IPS-18a (cell line): ENCODE data around the gene RABGGTB.
"Not testable (repeated sequence)": the region's sequence is repeated elsewhere in the genome, so short reads cannot be mapped to it uniquely, and the experiment has no call there.

ENCODE experiments used
- H3K27ac ChIP-seq: one replicate; pipeline ENCODE4 v1.5.1; 2013; ENCODE audit warnings: low read length
- H3K27me3 ChIP-seq: one replicate; pipeline ENCODE4 v1.6.1; 2013; ENCODE audit warnings: mild to moderate bottlenecking, low read length; ENCODE audit not compliant: control insufficient read depth, insufficient read depth
- H3K36me3 ChIP-seq: one replicate; pipeline ENCODE4 v1.6.1; 2013; ENCODE audit warnings: low read depth, low read length; ENCODE audit not compliant: control insufficient read depth
- H3K4me1 ChIP-seq: one replicate; pipeline ENCODE4 v1.6.1; 2013; ENCODE audit warnings: low read depth, low read length; ENCODE audit not compliant: control insufficient read depth
- H3K4me3 ChIP-seq: one replicate; pipeline ENCODE4 v1.5.1; 2013; ENCODE audit warnings: low read length
- H3K9ac ChIP-seq: one replicate; pipeline ENCODE4 v1.6.1; 2013; ENCODE audit warnings: mild to moderate bottlenecking, low read length, moderate library complexity
- H3K9me3 ChIP-seq: one replicate; pipeline ENCODE4 v1.6.1; 2013; ENCODE audit warnings: low read depth, low read length; ENCODE audit not compliant: control insufficient read depth

RABGGTB gene

DNA sequence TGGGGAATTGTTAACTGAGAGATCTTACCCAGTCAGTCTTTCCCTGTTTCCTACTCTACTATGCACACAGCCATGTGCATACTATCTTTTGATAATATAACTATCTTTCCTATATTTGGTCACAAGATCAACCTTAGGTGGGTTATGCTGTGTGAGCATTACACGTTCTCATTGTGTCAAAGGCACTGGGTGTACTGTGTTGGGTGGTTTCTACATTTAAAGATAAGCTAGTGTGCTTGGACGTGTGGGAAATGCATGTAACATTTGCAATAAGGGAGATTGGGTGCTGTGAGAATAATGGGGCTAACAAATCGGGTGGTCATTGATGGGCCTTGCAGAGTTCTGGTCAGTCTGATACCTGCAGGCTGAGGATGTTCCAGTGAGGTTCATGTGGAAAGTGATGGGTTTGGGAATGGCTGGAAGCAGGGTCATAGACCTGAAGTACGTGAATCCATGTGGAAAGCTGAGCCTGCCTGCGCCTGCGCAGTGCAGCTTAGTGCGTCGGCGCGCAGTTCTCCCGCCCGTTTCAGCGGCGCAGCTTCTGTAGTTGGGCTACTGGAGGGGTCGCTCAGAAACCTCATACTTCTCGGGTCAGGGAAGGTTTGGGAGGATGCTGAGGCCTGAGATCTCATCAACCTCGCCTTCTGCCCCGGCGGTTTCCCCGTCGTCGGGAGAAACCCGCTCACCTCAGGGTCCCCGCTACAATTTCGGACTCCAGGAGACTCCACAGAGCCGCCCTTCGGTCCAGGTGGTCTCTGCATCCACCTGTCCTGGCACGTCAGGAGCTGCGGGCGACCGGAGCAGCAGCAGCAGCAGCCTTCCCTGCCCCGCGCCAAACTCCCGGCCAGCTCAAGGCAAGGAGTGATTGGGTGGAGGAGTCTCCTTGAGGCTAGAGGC, 10.6 kb downstream of the RABGGTB start, which contains the start of gene MSH4:
TSS of gene MSH4 (plus strand) at position 507 of the 897 bp plus-strand sequence. CDS start at position 611, 104 bp downstream.
- Histone ChIP-seq H3K9me3 (no peaks in the 10 kb centered on the region), H3K36me3 (peaks cover 49% of the 10 kb centered on the region), H3K9ac (no peak within 1 kb of the TSS), H3K27me3 (no peaks in the 10 kb centered on the region), H3K4me1 (no peaks in the 10 kb centered on the region), H3K27ac (no peak within 1 kb of the TSS), H3K4me3 (no peak within 1 kb of the TSS)

- no peak overlapping the region for H3K27ac ChIP-seq
- H3K27me3 ChIP-seq, result no peaks in the 10 kb centered on the region
- no peak overlapping the region for H3K9ac ChIP-seq
- H3K4me1 ChIP-seq, result no peaks in the 10 kb centered on the region
- peaks cover 43% of the 10 kb centered on the region for H3K36me3 ChIP-seq
- no peak overlapping the region for H3K4me3 ChIP-seq
- H3K9me3 ChIP-seq, result no peaks in the 10 kb centered on the region
Observed at GRCh38 chr1:75797273-75797588, 11.2 kb downstream of the RABGGTB start.

GRCh38 chr1:75797606-75798216, 11.7 kb downstream of the RABGGTB start:
- H3K27ac ChIP-seq, result no peak overlapping the region
- H3K9me3 ChIP-seq, result no peaks in the 10 kb centered on the region
- H3K4me1 ChIP-seq, result no peaks in the 10 kb centered on the region
- H3K36me3 ChIP-seq, result peaks cover 38% of the 10 kb centered on the region
- no peak overlapping the region for H3K4me3 ChIP-seq
- no peaks in the 10 kb centered on the region for H3K27me3 ChIP-seq
- no peak overlapping the region for H3K9ac ChIP-seq

DNA sequence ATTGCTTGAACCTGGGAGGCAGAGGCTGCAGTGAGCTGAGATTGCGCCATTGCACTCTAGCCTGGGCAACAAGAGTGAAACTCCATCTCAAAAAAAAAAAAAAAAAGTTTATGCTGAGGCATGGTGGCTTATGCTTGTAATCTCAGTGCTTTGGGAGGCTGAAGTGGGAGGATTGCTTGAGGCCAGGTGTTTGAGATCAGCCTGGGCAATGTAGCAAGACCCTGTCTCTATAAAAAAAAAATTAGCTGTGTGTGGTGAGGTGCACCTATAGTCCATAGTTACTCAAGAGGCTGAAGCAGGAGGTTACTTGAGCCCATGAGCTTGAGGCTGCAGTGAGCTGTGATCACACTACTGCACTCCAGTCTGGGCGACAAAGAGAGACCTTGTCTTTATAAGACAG, 15.4 kb downstream of the RABGGTB start:
- H3K27me3 ChIP-seq, H3K4me1 ChIP-seq, H3K9ac ChIP-seq, H3K27ac ChIP-seq, H3K9me3 ChIP-seq, H3K4me3 ChIP-seq, H3K36me3 ChIP-seq: not testable (repeated sequence)

GRCh38 chr1:75808921-75809320, 22.9 kb downstream of the RABGGTB start:
- H3K36me3 ChIP-seq, result no peaks in the 10 kb centered on the region
- no peak overlapping the region for H3K27ac ChIP-seq
- no peaks in the 10 kb centered on the region for H3K4me1 ChIP-seq
- no peaks in the 10 kb centered on the region for H3K9me3 ChIP-seq
- H3K9ac ChIP-seq, result no peak overlapping the region
- H3K27me3 ChIP-seq, result no peaks in the 10 kb centered on the region
- no peak overlapping the region for H3K4me3 ChIP-seq

DNA sequence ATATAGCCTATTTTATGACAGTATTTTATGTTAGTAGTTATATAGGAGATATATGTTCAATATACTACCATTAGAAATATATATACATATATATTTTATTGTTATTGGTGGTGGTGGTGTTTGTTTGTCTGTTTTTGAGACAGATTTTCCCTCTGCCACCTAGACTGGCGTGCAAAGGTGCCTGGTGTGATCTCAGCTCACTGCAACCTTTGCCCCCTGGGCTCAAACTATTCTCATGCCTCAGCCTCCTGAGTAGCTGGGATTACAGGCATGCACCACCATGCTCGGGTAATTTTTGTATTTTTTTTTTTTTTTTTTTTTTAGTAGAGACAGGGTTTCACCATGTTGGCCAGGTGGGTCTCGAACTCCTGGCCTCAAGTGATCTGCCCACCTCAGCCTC, 24.1 kb downstream of the RABGGTB start:
- H3K27ac ChIP-seq, H3K4me3 ChIP-seq, H3K9ac ChIP-seq, H3K4me1 ChIP-seq, H3K27me3 ChIP-seq, H3K9me3 ChIP-seq, H3K36me3 ChIP-seq: not testable (repeated sequence)

DNA sequence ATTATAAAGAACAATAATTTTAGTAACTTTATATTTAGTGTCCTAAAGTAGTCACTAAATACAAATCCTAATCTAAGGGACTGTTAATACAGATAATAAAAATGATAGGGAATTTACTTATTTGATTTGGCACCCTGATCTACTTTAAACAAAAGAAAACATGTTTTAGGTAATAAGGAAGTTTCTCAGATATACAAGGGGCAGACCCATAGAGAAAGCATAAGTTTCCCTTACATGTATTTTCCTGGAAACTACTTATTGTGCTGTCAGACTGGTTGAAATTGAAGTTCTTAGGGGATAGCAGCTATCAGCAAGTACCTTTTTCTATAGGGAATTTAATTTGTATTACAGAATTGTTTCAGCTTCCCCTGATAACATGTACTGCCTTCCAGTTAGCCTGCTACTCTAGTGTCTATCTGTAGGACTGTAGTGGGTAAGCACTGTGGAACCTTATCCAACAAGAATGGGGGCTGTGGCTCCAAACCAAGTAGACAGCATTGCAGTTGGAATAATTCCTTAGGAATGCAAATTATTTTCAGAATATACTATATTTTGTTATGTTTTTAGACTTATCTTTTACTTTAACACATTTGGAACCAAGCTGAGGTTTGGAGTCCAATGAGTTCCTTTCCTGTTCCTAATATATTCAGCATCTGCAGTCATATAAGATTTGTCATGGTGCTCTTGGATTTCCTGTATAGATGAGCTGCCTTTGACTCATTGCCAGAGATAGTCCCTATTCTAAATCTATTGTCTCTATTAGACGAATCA, 25.3 kb downstream of the RABGGTB start:
- Histone ChIP-seq H3K9ac (no peak overlapping the region), H3K9me3 (no peaks in the 10 kb centered on the region), H3K27me3 (no peaks in the 10 kb centered on the region)

DNA sequence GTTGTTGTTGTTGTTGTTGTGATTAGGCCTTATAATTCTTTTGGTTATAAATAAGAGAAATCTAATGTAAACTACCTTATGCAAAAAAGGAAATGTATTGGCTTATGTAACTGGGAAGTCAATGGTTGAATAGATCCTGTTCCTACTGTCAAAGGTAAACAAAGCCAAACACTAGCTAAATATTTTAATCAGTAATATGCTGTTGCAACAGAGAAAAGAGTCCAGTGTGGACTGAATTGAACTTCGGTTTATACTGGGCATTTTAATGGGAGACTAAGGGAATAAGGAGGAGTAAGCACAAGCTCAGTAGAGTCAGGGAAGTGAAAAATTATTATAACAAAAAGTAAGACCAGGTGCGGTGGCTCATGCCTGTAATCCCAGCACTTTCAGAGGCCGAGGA, 26.0 kb downstream of the RABGGTB start:
- Histone ChIP-seq H3K36me3 (no peaks in the 10 kb centered on the region), H3K9me3 (no peaks in the 10 kb centered on the region), H3K4me3 (no peak overlapping the region), H3K4me1 (no peaks in the 10 kb centered on the region), H3K9ac (no peak overlapping the region), H3K27ac (no peak overlapping the region), H3K27me3 (no peaks in the 10 kb centered on the region)

More for the DNA sequence above, 25.3 kb downstream of the RABGGTB start:
- Histone ChIP-seq H3K27ac (no peak overlapping the region), H3K36me3 (no peaks in the 10 kb centered on the region), H3K4me1 (no peaks in the 10 kb centered on the region), H3K4me3 (no peak overlapping the region)

DNA sequence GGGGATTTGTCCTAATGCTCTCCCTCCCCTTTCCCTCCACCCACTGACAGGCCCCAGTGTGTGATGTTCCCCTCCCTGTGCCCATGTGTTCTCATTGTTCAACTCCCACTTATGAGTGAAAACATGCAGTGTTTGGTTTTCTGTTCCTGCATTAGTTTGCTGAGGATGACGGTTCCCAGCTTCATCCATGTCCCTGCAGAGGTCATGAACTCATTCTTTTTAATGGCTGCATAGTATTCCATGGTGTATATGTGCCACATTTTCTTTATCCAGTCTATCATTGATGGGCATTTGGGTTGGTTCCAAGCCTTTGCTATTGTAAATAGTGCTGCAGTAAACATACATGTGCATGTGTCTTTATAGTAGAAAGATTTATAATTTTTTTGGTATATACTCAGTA, 37.5 kb downstream of the RABGGTB start:
- not testable (repeated sequence) for H3K4me1 ChIP-seq, H3K27ac ChIP-seq, H3K36me3 ChIP-seq, H3K4me3 ChIP-seq, H3K9ac ChIP-seq, H3K9me3 ChIP-seq, H3K27me3 ChIP-seq

DNA sequence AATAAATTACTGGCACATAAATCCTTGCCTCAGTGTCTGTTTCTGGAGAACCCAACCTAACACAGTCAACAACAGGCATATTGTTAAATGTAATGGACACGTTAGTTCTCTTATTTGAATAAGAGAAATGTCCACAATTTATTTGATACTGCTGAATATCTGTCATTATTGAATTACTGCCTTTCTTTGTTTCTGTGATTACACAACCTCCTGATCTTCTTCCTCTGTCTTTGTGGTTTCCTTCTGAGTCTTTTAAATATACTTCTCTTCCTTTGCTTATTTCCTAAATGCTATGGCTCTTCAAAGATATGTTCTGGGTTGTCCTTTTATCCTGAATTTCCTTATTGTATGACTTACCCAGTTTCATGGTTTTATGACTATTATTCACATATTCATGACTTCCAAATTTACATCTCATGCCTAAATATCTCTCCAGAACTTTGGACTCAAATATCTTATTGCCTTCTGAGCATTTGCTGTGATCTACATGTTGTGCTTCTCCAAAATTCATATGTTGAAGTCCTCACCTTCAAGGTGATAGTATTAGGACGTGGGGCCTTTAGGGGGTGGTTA, 50.6 kb downstream of the RABGGTB start:
- Histone ChIP-seq H3K4me3 (no peak overlapping the region), H3K27ac (no peak overlapping the region), H3K36me3 (no peaks in the 10 kb centered on the region), H3K4me1 (no peaks in the 10 kb centered on the region), H3K9ac (no peak overlapping the region), H3K27me3 (no peaks in the 10 kb centered on the region), H3K9me3 (no peaks in the 10 kb centered on the region)

DNA sequence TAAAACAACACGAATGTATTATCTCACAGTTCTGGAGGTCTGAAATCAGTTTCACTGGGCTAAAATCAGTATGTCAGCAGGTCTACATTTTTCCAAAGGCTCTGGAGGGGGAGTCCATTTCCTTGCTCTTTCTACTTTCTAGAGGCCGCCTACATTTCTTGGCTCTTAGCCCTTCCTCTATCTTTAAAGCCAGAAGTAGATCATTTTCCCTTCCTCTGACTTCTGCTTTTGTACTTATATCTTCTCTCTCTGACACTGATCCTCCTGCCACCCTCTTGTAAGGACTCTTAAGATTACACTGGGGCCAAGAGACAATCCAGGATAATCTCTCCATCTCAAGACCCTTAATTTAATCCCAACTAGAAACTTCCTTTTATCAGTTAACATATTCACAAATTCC, 52.0 kb downstream of the RABGGTB start:
- Histone ChIP-seq H3K27me3 (no peaks in the 10 kb centered on the region), H3K27ac (no peak overlapping the region), H3K4me3 (no peak overlapping the region), H3K9ac (no peak overlapping the region), H3K9me3 (no peaks in the 10 kb centered on the region), H3K4me1 (no peaks in the 10 kb centered on the region), H3K36me3 (no peaks in the 10 kb centered on the region)
